Cortex of kidney (tissue), 1 donor: ENCODE measurements around the gene EGFR.

Experiments
- DNase-seq: peaks from one replicate; lab custom pipeline; 2025; lab: John Stamatoyannopoulos, UW

Gene EGFR

DNA sequence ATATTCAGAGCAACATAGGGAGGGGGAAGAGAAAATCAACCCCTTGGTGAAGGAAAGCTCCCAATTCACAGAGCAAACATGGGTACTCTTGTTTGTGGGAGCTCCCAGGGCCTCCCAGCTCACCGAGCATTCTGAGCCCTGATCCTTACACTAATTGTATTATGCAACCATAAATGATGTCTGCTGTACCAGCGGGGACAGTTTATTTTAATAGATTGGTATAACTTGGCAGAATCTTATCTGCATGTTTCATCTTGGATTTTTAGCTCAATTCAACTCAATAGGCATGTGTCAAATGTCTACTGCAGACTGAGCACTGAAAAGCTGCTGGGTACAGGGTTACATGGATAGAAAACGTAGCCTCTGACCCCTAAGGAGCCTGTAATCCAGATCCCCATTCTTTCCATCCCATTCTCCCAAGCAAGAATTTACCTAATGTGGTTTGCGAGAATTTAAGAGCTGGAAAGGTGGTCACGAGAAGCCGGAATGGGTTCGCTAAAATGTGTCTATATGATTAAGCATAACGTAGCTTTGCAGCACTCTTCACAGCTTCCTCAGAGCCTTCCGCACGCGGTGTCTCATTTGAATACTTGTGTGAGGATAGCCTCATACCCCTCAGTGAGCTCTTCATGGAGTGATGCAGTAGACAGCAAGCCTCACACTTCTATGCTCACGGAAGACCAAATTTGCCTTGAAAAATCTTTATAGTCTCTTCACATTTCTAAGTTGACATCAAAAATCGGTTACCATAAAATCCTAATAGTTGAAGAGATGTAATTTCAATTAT is 18.3 kb downstream of the EGFR start:
- no peak for DNase-seq

DNA sequence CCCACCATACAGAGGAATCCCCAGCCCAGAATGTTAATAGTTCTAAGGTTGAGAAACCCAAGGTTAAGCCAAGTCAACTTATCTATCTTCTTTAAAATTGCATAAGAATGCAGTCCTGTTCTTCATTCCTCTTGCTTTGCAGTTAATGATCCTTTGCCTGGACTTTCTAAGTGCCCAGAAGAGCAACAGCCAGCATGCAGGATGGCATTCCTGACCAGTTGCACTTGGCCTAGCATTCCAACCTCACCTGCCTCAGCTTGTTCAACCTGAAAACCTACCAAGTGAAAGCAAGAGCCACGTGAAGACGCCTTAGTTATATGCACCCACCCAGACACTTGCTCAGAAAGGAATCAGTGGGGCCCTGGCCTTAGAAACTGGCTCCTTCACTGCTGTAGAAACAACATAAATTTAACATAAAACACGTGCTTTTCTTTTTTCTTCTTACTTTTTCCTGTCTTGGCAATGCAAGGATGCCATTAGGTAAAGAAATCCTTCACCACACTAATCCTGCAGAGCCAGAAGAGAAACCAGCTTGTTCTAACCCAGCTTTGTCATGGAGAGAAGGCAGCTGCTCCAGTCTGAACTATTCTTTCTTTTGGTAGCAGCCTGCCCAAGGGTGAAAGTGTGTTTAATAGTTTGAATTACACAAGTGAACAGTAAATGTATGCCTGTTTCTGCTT is 25.0 kb downstream of the EGFR start:
- DNase-seq = no peak

DNA sequence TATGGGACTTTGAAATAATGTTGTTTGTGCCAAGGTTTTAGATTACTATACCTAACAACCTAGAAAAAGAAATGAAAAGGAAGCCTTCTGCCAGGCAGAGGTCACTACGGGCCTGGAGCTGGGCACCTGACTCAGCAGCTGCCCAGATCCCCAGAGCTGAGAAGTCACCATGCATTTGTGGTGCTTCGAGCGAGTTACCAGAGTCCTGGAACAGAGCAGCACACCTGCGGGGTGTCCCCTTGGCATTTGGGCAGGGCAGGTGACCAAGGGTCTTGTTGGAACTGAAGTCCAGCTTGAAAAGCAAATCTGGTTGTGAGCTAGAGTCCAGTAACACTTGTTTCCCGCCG is 25.5 kb downstream of the EGFR start:
- no peak for DNase-seq

DNA sequence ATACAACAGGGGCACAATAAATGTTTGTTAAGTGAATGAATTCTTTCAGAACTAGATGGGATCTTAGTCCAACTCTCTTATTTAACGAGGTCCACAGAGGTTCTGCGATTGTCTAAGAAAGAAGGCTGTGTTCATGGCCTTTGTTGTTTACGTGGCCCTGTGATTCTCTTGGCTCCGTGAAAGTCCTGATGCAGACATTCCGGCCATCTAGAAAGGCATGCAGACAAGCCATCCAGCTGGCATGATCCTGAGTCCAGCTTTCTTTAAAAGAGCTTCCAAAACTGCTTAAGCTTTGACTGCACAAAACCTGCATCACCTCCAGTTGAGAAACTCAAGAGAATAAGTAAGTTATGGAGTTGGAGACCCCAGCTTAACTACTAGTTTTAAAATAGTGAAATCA is 26.0 kb downstream of the EGFR start:
- DNase-seq = no peak

DNA sequence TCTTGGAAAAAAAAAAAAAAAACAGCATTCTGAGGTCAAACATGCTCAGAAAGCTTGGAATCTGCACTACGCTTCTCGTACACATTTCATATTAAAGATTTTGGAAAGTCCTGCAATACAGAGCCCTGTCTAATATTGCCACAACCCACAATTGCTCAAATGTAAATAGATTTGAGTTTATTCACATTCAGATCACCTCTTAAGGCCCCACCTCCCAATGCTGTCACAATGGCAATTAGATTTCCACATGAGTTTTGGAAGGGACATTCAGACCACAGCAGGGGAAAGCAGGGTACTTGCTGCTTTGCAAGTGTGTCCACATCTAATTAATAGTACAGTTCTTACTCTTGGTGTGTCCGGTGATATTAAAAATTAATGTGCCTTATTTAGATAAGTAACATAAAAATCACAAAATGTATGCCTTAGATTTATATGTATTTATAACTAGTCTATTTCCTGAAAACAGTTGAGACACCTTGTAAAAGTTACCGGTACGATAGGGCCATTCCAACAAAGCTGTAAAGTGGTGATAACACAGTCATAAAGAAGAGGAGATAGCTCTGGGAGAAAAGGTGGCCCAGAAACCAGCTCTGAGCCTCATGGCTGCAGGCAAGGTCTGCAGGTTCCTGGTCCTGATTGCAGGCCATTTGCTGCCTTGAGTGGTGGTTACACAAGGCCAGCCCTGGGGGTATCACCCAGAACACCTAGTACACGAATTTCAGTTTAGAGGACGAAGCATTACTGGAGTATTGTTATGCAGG is 27.9 kb downstream of the EGFR start:
- DNase-seq = no peak

DNA sequence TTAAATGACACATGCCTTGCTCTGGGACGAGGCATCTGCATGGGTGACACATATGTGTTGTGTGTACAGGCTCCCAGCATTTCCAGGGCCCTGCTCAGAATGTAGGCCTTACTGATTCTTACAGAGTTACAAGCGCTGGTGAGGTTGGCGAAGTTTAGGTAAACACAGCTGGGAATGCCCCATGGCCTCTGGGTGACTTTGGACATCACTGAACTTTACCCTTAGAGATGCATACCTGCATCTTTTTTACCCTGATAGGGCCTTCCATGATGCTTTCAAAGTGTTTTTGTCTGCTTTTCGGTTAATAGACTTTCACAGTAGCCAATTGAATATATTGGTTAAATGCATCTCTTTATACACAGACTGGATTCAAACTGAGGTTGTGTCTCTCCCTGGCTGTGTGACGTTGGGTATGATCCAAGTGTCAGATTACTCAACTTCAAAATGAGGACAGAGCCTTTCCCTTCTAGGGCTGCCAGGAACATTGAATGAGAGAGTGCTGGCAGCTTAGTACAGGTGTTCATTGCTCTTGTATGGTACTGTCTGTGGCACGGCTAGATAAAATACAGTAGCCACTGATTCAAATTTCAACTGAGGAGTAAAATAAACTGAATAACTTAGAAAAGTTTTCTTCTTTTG is 29.5 kb downstream of the EGFR start:
- DNase-seq = no peak

DNA sequence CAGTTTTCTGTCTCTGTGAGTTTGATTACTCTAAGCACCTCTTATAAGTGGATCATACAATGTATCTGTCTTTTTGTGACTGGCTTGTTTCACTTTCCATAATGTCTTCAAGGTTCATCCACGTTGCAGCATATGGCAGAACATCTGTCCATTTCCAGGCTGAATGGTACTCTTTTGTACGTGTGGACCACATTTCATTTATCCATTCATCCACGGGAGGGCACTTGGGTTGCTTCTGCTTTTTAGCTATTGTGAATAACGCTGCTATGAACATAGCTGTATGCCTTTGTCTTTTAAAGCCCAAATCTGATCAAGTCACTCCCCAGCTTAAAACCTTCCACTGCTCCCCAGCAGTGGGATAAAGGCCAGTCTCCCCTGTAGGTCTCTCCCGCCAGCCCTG is 31.5 kb downstream of the EGFR start:
- DNase-seq = no peak

DNA sequence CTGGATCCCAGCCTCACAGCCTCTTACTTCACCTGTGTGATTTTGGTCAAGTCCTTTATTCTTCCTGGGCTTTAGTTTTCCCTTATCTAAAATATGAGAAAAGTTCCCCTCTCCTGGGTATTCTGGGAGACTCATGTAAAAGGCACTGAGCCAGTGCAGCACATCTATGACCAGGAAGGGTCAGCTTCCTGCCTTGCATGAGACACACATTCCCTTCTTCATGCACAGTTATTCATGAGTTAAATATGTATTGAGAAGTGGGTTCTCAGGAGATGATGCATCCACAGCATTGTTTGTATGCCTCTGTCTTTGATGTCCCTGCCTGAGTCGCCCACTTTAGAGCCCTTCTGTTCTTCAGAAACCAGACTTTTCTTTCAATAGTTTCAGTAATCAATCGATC is 33.3 kb downstream of the EGFR start:
- no peak for DNase-seq

DNA sequence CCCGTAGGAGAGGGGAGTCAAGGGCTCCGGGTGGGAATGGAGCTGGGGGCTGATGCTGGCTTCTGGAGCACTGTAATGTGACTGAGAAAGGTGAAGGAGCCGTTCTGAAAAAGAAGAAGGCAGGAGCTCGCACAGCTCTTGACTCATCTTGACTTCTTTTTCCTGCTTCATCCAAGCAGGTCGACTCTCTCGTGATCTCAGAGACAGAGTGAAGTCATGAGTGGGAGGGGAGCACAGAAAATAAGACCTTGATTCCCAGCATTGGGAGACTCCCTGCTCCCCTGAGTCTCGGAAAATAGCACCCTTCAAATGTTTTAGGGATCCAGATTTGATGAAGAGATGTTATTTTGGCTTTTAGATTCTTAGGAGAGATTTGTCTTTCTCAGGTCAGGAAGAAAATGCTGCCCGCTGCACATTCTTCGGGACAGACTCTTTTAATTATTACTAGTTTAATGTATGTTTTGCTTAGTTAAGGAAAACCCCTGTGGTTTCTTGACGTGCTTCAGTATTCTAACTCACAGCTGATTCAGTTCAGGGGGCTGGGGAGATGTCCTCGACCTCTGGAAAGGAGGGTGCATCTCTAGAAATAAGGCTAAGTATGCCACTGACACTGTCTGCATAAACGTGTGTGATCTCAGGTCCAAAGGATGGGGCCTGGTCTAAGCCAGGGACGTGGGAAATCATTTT is 34.1 kb downstream of the EGFR start:
- no peak for DNase-seq

DNA sequence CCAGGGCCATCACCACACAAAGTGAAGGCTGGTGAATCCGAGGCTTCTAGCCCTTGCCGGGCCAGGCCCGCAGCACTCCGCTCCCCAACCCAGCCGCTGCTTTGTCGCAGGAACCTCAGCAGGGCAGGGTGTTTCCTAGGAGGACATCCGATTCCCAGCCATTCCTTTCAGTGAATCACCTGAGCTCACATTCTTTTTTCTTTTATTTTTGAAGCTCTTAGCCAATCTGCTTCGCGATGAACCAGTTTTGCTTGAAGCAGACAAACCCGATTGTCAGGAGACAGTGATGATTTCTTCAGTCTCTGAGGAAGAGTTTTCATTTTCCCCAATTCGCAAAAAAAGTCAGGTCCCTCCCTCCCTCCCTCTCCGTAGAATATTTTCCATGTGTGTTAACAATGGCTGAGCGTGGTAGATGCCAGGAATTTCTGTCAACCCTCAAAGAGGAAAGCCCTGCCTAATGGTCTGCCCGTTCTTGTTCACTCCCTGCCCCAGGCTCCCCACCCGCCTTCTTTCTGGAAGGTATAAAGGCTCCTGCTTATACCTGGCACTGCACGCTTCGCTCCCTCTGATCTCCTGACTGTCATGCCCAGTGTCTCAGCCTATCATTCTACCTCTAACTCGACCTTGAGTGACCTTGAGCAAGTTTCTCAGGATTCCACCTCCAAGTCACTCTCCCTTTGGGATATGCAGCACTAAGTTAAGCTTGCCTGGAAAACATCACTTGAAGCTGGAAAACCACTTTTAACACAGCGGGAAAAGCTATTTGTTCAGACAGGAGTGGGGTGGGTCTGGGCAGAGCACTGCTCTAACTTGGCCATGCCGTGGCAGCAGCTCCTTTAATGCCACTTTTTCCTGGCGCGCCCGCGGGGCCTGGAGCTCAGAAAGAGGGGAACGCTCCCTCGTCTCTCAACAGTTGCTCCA is 35.1 kb downstream of the EGFR start:
- no peak for DNase-seq

DNA sequence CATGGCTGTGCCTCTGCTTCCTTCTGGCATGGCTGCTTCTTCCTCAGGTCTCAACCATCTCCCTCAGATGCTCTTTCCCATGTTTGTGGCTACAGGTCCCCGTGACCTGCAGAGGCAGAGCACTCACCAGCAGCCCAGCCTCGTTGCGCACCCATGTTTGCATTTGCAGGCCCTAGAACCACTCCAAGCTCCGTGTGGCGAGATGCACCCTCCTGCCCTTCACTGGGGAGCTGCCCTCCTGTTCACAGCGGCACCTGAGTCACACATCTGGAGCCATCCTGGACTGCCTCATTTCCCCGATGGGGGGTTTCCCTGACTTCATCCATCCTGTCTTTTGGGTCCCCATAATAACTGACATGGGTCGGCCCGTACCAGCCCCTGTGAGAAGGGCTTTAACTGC is 35.9 kb downstream of the EGFR start:
- no peak for DNase-seq

DNA sequence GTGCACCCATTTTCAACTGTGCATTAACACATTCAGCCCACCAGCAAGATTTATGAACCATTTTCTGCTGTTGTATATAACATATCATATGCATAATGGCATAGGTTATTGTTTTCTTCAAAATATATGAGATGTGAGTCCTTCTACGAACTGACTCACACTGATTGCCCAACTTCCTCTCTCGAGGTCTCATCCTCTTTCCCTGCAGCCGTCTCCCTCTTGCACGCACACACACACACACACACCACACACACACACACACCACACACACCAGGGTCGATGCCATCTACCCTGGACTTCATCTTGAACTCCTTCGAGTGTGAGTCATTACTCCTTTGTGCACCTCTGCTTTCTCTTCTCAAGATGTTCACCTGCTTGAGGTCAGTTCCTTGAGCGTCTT is 36.7 kb downstream of the EGFR start:
- no peak for DNase-seq

DNA sequence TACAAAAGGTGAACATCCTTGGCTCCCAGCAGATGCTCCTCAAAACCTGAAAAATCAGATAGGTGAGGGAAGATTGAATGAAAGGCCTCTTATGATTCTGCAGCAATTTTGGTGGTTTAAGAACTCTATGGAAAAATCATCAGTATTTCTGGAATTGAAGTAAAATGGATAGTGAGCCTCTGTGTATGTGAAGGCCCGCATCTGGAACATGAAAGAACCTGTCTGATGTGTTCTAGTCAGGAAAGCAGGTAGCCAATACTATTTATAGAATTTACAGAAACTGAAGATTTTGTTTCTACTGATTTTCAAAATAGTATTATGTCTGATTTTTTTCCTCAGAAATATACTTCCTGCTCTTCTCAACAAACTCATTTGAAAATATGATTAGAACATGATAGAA is 37.3 kb downstream of the EGFR start:
- DNase-seq = no peak

DNA sequence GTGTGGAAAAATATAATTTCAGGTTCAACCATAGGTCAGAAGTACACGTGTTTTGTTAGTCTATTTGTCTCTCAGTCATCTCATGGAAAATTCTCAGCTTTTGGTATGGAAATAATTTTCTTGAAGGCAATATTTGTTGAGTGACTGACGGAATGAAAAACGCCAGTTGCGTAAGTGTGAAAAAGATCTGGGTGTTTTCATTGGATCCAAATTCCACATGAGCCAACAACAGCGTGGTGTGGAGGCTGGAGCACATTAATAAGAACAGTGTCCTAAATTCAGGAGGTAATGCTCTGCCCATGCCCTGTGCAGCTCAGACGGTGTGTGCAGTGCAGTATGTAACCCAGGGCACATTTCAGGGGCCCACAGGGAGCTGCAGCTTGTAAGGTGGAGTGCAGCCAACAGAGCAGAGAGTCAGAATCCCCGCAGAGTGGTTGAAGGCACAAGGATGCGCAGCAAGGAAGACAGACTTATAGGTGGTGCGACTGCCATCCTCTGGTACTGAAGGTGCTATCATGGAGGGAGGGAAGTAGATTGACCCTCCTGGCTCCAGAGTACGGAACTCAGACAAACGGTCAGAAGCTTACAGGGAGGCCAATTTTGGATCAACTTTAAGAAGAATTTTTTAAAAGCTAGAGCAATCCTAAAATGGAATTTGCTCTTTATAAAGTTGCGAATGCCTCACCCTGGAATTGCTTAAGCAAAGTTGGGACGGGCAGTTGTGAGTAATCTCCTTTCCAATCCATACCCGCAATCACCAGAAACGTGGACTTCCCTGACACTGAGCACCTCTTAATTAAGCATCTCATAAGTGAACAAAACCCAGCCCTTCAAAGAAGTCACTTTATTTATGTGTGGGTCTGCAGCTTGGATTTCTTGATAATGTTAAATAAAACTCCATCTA is 38.0 kb downstream of the EGFR start:
- DNase-seq = no peak

DNA sequence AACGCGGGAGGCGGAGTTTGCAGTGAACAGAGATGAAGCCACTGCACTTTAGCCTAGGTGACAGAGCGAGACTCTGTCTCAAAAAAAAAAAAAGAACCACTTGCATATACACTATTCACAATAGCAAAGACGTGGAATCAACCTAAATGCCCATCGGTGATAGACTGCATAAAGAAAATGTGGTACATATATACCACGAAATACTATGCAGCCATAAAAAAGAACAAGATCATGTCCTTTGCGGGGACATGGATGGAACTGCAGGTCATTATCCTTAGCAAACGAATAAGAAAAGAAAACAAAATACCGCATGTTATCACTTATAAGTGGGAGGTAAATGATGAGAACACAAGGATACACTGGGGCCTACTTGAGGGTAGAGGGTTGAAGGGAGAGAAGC is 39.5 kb downstream of the EGFR start:
- DNase-seq = no peak

DNA sequence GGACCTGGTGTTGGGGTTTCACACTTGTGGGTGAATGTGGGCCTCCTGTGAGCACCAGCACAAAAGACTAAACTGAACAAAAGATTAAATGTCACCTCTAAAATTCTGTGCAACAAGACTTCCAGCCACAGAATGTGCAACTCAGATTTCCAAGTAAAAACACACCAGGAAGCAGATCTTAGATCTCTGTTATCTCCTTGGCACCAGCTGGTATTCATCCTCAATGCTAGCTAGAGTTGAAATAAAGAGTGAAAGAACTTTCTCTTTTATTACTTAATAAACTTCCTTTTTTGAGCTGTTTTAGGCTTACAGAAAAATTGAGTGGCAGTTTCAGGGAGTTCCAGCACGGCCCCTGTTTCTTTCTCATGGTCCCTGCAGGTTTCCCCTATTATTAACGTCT is 40.2 kb downstream of the EGFR start:
- DNase-seq = no peak

DNA sequence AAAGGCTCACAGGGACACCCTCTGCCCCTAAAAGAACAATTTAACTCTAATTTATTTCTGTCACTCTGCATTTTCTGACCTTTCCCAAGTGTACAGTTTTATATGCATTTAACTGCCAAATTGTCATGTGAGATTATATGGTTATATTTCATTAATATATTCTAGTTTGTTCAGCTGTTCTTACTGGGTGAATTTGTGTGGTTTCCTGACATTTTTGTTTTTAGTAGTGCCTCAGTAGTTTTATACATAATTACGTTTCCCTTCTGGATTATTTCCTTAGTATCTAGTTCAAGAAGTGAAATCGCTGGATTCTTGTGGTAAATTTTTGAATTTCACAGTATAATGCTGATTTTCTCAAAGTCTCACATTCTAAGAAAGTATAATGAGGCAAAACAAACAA is 41.3 kb downstream of the EGFR start:
- no peak for DNase-seq

DNA sequence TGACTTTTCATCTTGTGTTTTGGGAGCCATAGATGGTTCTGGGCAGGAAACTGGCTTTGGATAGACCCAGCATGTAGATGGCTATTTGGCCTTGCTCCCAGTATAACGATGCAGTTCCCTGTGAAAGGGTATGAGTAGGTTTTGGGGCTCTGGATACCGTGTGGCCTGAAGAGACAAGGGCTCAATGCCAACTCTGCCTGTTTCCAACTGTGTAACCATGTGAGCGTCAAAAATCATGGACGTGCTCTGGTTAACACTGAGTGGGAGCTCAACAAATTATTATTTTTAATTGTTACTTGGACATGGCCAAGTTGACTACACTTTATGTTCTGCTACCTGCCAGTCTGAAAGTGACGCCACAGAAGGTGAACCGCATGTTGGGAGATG is 41.8 kb downstream of the EGFR start:
- no peak for DNase-seq

DNA sequence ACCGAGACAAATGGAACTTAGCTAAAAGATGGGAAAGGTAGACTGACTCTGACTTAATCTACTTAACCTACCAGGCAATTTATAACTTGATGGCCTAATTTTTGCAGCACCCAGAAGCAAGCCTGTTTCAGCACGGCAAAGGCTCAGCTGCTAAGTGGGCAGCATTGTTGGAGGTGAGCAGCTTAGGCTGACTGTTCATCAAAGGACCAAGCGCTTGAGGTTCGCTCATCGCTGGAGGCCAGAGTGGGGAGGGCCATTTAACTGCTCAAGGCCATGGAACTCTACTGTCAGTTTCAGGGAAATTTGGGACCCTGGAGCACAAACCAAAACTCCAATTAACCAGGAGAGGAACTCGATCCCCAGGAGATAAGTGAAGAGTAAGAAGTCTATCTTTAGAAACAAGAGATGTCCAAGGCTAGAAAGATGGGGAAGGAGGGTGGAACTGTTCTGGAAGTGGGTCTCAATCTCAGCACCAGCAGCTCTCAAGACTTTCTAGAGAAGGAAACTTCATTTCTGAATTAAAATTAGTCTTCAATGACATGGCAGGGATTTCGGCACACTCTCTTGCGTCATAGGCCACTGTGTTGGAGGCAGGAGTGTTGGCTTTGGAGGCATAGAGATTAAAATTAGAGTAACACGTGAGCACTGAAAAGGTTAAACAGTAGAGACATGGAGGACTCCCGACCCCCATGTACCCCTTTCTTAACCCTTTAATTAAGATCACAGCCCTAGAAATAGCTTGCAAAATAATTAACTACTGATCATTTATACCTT is 43.1 kb downstream of the EGFR start:
- DNase-seq = no peak
